Uterus (tissue), 2 donors: ENCODE measurements around the gene C15orf39.

Source experiments
- POLR2A ChIP-seq, 2 donors: fragments of 450-650 bp; IDR thresholded peaks; one replicate each; pipeline ENCODE4 v1.6.1; 2016; ENCODE audit warnings: antibody characterized with exemption in 2 of 2, mild to moderate bottlenecking in 1 of 2, moderate library complexity in 1 of 2
- TF ChIP-seq, protein P1 (sequence below), 4 experiments: fragments of 200-600 bp in 2 of 4; fragments of 450-650 bp in 2 of 4; sonication (generic) in 2 of 4; IDR thresholded peaks; one replicate each; pipeline ENCODE4 v1.5.1; 2016 to 2019; ENCODE audit warnings: antibody characterized with exemption in 4 of 4, mild to moderate bottlenecking in 2 of 4, moderate library complexity in 1 of 4

DNA sequence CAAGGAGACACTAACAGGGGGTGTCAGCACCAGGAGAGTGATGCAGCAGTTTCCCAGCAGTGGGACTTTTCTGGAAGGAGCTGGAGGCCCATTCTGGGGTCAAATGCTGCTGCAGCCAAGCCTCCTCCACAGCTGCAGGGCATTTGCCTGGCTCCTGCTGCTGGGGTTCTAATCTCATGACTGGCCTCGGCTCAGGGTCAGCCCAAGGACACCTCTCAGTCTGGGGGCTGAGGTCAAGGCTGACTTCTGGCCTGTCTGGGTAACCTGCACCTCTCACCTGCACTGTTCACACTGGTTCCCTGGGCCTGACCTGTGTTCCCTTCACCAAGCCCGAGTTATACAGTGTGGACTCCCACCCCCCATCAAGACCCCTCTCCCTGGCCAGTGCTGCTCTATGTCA, 10.4 kb upstream of the C15orf39 start:
- TF ChIP-seq POLR2A (IDR thresholded peaks at IDR 0.05): no peak
- TF ChIP-seq, protein P1, sequence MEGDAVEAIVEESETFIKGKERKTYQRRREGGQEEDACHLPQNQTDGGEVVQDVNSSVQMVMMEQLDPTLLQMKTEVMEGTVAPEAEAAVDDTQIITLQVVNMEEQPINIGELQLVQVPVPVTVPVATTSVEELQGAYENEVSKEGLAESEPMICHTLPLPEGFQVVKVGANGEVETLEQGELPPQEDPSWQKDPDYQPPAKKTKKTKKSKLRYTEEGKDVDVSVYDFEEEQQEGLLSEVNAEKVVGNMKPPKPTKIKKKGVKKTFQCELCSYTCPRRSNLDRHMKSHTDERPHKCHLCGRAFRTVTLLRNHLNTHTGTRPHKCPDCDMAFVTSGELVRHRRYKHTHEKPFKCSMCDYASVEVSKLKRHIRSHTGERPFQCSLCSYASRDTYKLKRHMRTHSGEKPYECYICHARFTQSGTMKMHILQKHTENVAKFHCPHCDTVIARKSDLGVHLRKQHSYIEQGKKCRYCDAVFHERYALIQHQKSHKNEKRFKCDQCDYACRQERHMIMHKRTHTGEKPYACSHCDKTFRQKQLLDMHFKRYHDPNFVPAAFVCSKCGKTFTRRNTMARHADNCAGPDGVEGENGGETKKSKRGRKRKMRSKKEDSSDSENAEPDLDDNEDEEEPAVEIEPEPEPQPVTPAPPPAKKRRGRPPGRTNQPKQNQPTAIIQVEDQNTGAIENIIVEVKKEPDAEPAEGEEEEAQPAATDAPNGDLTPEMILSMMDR (IDR thresholded peaks at IDR 0.05): no peak
